ENCODE data around the gene GRAMD2A.

The GRAMD2A gene

GRCh38 chr15:72130272-72130671 is 67.3 kb downstream of the GRAMD2A start:
- DNase-seq: no peak

GRCh38 chr15:72128359-72128758 is 69.2 kb downstream of the GRAMD2A start:
- no peak for DNase-seq

GRCh38 chr15:72127724-72128322 is 69.8 kb downstream of the GRAMD2A start:
- no peak for DNase-seq

GRCh38 chr15:72124218-72124617 is 73.4 kb downstream of the GRAMD2A start:
- no peak for DNase-seq

GRCh38 chr15:72118017-72118978 is 79.3 kb downstream of the GRAMD2A start, which contains the start of the genes MYO9A and SENP8:
Gene MYO9A (minus strand): TSS chr15:72118150. CDS start chr15:72046563, 71,587 bp downstream.
Gene SENP8 (plus strand): TSS chr15:72118403. CDS start chr15:72139624, 21,221 bp downstream.
- DNase-seq: peak; percentile 88

GRCh38 chr15:72117486-72118016 is 80.0 kb downstream of the GRAMD2A start:
- DNase-seq: no peak

- no peak for DNase-seq
Observed at GRCh38 chr15:72116731-72117485, 80.7 kb downstream of the GRAMD2A start.

- DNase-seq: no peak
Observed at GRCh38 chr15:72113347-72114031, 84.1 kb downstream of the GRAMD2A start.

- no peak for DNase-seq
Observed at GRCh38 chr15:72112805-72113204, 84.8 kb downstream of the GRAMD2A start.

GRCh38 chr15:72112116-72112515 is 85.5 kb downstream of the GRAMD2A start:
- no peak for DNase-seq

- no peak for DNase-seq
Observed at GRCh38 chr15:72110355-72110754, 87.2 kb downstream of the GRAMD2A start.

All from NCI-H510A treated with DMSO at 0.1 percent for 48 hours (cell line).